GM18498 (cell line): ENCODE data around the gene SLC4A2.
A peak's percentile ranks its signal among the peaks of the same experiment; 100 is the strongest.

Source experiments
- ATAC-seq: cut with Tn5 transposase; IDR thresholded peaks from one replicate; pipeline ENCODE4 v1.9.1; 2021; ENCODE audit warnings: mild to moderate bottlenecking, moderate library complexity; ENCODE audit not compliant: unreplicated experiment

SLC4A2 gene

GRCh38 chr7:151091431-151091830 lies 32.0 kb downstream of the SLC4A2 start:
- ATAC-seq: no peak

- no peak for ATAC-seq
These were observed 32.6 kb downstream of the SLC4A2 start for GRCh38 chr7:151091988-151092387.

GRCh38 chr7:151093748-151094147 lies 34.4 kb downstream of the SLC4A2 start:
- no peak for ATAC-seq

GRCh38 chr7:151094675-151095074 lies 35.3 kb downstream of the SLC4A2 start:
- ATAC-seq: no peak

- ATAC-seq: no peak
These were observed 35.9 kb downstream of the SLC4A2 start for GRCh38 chr7:151095123-151095797.

GRCh38 chr7:151095828-151096475 lies 36.6 kb downstream of the SLC4A2 start:
- no peak for ATAC-seq

- ATAC-seq: no peak
These were observed 40.3 kb downstream of the SLC4A2 start for GRCh38 chr7:151099486-151100211.

GRCh38 chr7:151100921-151101320 lies 41.5 kb downstream of the SLC4A2 start:
- no peak for ATAC-seq

- no peak for ATAC-seq
These were observed 42.4 kb downstream of the SLC4A2 start for GRCh38 chr7:151101621-151102396.

GRCh38 chr7:151102991-151103390 lies 43.6 kb downstream of the SLC4A2 start:
- no peak for ATAC-seq

GRCh38 chr7:151103973-151104372 lies 44.6 kb downstream of the SLC4A2 start:
- ATAC-seq: no peak

- ATAC-seq: no peak
These were observed 45.2 kb downstream of the SLC4A2 start for GRCh38 chr7:151104411-151105235.

- ATAC-seq: no peak
These were observed 48.5 kb downstream of the SLC4A2 start for GRCh38 chr7:151107882-151108281.

GRCh38 chr7:151109094-151110048 lies 50.0 kb downstream of the SLC4A2 start:
- no peak for ATAC-seq

- ATAC-seq: no peak
These were observed 51.0 kb downstream of the SLC4A2 start for GRCh38 chr7:151110236-151110940.

GRCh38 chr7:151110941-151111645 lies 51.7 kb downstream of the SLC4A2 start:
- peak; percentile 76 for ATAC-seq

- ATAC-seq: no peak
These were observed 54.2 kb downstream of the SLC4A2 start for GRCh38 chr7:151113344-151114150.
